Measurements from ENCODE around the gene FRMD4B. TPM values are rescaled to one million over a fixed set of nuclear protein-coding genes. Genes with fewer than 3 reads are reported as not detected.

FRMD4B gene
- total RNA-seq, 3 donors from 2014 or later: 26.0 to 29.4 (median 28.6) TPM

- peaks cover 4% of the 10 kb centered on the region for H3K4me1 ChIP-seq (ENCODE audit: low read depth)
- no peaks in the 10 kb centered on the region for H3K9me3 ChIP-seq
- TF ChIP-seq CTCF (IDR thresholded peaks at IDR 0.05): no peak
- no peak overlapping the region for H3K4me3 ChIP-seq
- intact Hi-C loops (cut with DNase I, micrococcal nuclease): no loop called here
- DNase-seq: no peak
- no peaks in the 10 kb centered on the region for H3K36me3 ChIP-seq (ENCODE audit: low read depth)
- ATAC-seq: no peak
Observed at GRCh38 chr3:69194431-69195165, 191.3 kb downstream of the FRMD4B start.

- intact Hi-C loops (cut with DNase I, micrococcal nuclease): no loop called here
- H3K4me1 ChIP-seq (ENCODE audit: low read depth): peaks cover 3% of the 10 kb centered on the region
- H3K9me3 ChIP-seq: no peaks in the 10 kb centered on the region
- ATAC-seq (peak; percentile 60), DNase-seq (no peak)
- TF ChIP-seq CTCF (IDR thresholded peaks at IDR 0.05): no peak
- H3K4me3 ChIP-seq: no peak overlapping the region
- no peaks in the 10 kb centered on the region for H3K36me3 ChIP-seq (ENCODE audit: low read depth)
Observed at GRCh38 chr3:69193749-69194148, 192.1 kb downstream of the FRMD4B start.

- H3K36me3 ChIP-seq (ENCODE audit: low read depth): no peaks in the 10 kb centered on the region
- no peaks in the 10 kb centered on the region for H3K4me1 ChIP-seq (ENCODE audit: low read depth)
- DNase-seq (no peak), ATAC-seq (no peak)
- H3K9me3 ChIP-seq: no peaks in the 10 kb centered on the region
- intact Hi-C loops (cut with DNase I, micrococcal nuclease): no loop called here
- H3K4me3 ChIP-seq: no peak overlapping the region
- TF ChIP-seq CTCF (IDR thresholded peaks at IDR 0.05): no peak
Observed at GRCh38 chr3:69191516-69191915, 194.4 kb downstream of the FRMD4B start.

GRCh38 chr3:69189487-69189886, 196.4 kb downstream of the FRMD4B start:
- Histone ChIP-seq H3K36me3 (ENCODE audit: low read depth) (no peaks in the 10 kb centered on the region), H3K9me3 (no peaks in the 10 kb centered on the region)
- DNase-seq: no peak

GRCh38 chr3:69186575-69187093, 199.3 kb downstream of the FRMD4B start:
- Histone ChIP-seq H3K36me3 (ENCODE audit: low read depth) (no peaks in the 10 kb centered on the region), H3K9me3 (no peaks in the 10 kb centered on the region), H3K4me3 (no peak overlapping the region), H3K4me1 (ENCODE audit: low read depth) (peaks cover 5% of the 10 kb centered on the region)
- DNase-seq: peak in 1 of 3 donors; percentile 12
- intact Hi-C loops (cut with DNase I, micrococcal nuclease): no loop called here
- ATAC-seq: no peak
- TF ChIP-seq CTCF (IDR thresholded peaks at IDR 0.05): no peak

More at GRCh38 chr3:69189487-69189886, 196.4 kb downstream of the FRMD4B start:
- no peaks in the 10 kb centered on the region for H3K4me1 ChIP-seq (ENCODE audit: low read depth)
- H3K4me3 ChIP-seq: no peak overlapping the region
- no peak for TF ChIP-seq CTCF (IDR thresholded peaks at IDR 0.05)
- intact Hi-C loops (cut with DNase I, micrococcal nuclease): no loop called here
- no peak for ATAC-seq

Measured in mucosa of descending colon (tissue), 3 donors.